Caco-2 (cell line): ENCODE data around the gene LSM10. TPM values are rescaled to one million over a fixed set of nuclear protein-coding genes. Genes with fewer than 3 reads are reported as not detected.

ENCODE experiments used
- BruUV-seq: library from RNA; stranded (reverse); fragments of 400-500 nt; replicated peaks from 2 replicates; lab custom pipeline; 2021; lab: Mats Ljungman, UMichigan
- CTCF ChIA-PET: fragments of 300-600 bp; sonication (Branson Sonifier 250); formaldehyde crosslinking; loops from one replicate; lab custom pipeline; 2022; ENCODE audit warnings: antibody characterized with exemption; lab: Charles Lee
- POLR2A ChIA-PET: fragments of 300-600 bp; sonication (Branson Sonifier 250); formaldehyde crosslinking; loops from one replicate; lab custom pipeline; 2022; ENCODE audit warnings: antibody characterized with exemption; lab: Charles Lee
- DNase-seq, 2 experiments: peaks; one replicate each; pipeline versions ENCODE4 v3.0.0 to v3.0.0-alpha.2; 2020 to 2022
- H3K27me3 ChIP-seq: replicated peaks from 2 replicates; pipeline ENCODE4 v1.6.0; 2011; ENCODE audit warnings: low read length; ENCODE audit not compliant: control insufficient read depth, insufficient read depth
- H3K36me3 ChIP-seq: 2 replicates; pipeline ENCODE4 v1.5.1; 2011; ENCODE audit warnings: low read length; ENCODE audit not compliant: control insufficient read depth, insufficient read depth
- H3K4me1 ChIP-seq: fragments of 250-450 bp; sonication (Bioruptor Pico); 2 replicates; pipeline ENCODE4 v1.5.1; 2020; ENCODE audit warnings: mild to moderate bottlenecking
- H3K4me3 ChIP-seq: 2 replicates; pipeline ENCODE4 v1.5.1; 2011; ENCODE audit warnings: low read depth, mild to moderate bottlenecking, control low read depth, low read length
- H3K9me3 ChIP-seq: fragments of 250-450 bp; sonication (Bioruptor Pico); 2 replicates; pipeline ENCODE4 v1.5.1; 2020; ENCODE audit warnings: mild to moderate bottlenecking, moderate library complexity
- H3K27ac Mint-ChIP-seq: one replicate; pipeline ENCODE4 v1.8.0; 2022; ENCODE audit warnings: mixed read lengths; ENCODE audit not compliant: unreplicated experiment
- H3K27me3 Mint-ChIP-seq: one replicate; pipeline ENCODE4 v1.8.0; 2022; ENCODE audit warnings: mixed read lengths; ENCODE audit not compliant: insufficient read depth, unreplicated experiment
- H3K36me3 Mint-ChIP-seq: one replicate; pipeline ENCODE4 v1.8.0; 2022; ENCODE audit warnings: mild to moderate bottlenecking, mixed read lengths; ENCODE audit not compliant: insufficient read depth, unreplicated experiment
- H3K4me1 Mint-ChIP-seq: one replicate; pipeline ENCODE4 v1.8.0; 2022; ENCODE audit warnings: low read depth, mixed read lengths; ENCODE audit not compliant: unreplicated experiment
- H3K4me3 Mint-ChIP-seq: one replicate; pipeline ENCODE4 v1.8.0; 2022; ENCODE audit warnings: mild to moderate bottlenecking, moderate library complexity, mixed read lengths; ENCODE audit not compliant: unreplicated experiment
- H3K9me3 Mint-ChIP-seq: one replicate; pipeline ENCODE4 v1.8.0; 2022; ENCODE audit warnings: mixed read lengths; ENCODE audit not compliant: unreplicated experiment
- CTCF ChIP-seq, 2 experiments: fragments of 200-600 bp in 1 of 2; IDR thresholded peaks; 1 replicate in 1 of 2; 2 replicates in 1 of 2; pipeline versions ENCODE4 v1.5.1 to v1.8.0; 2011 to 2022; ENCODE audit warnings: antibody characterized with exemption in 1 of 2, control low read depth in 1 of 2, inconsistent platforms in 1 of 2, low read depth in 1 of 2, low read length in 1 of 2, mild to moderate bottlenecking in 1 of 2, moderate library complexity in 1 of 2; ENCODE audit not compliant: insufficient read depth in 1 of 2, severe bottlenecking in 1 of 2, unreplicated experiment in 1 of 2
- intact Hi-C: fragments of 100-400 bp; cut with micrococcal nuclease; formaldehyde crosslinking; loops from one replicate; pipeline ENCODE4 v1.10.0; 2022; ENCODE audit not compliant: unreplicated experiment
- total RNA-seq: library from RNA; stranded (reverse); gene quantifications from 2 replicates; pipeline ENCODE4 v1.2.3, GENCODE V29; 2022

LSM10 gene
- total RNA-seq, 1 experiment from 2014 or later = 20.7 TPM

GRCh38 chr1:36425791-36426190, 28.1 kb upstream of the LSM10 start:
- Histone ChIP-seq H3K4me3 (no peak overlapping the region), H3K36me3 (no peaks in the 10 kb centered on the region), H3K4me1 (no peaks in the 10 kb centered on the region), H3K27me3 (no peaks in the 10 kb centered on the region), H3K9me3 (no peaks in the 10 kb centered on the region)
- no peaks in the 10 kb centered on the region for H3K4me1 Mint-ChIP-seq
- no peak overlapping the region for H3K27ac Mint-ChIP-seq
- no peaks in the 10 kb centered on the region for H3K9me3 Mint-ChIP-seq
- H3K36me3 Mint-ChIP-seq = no peaks in the 10 kb centered on the region
- intact Hi-C loops = no loop called here
- ChIA-PET CTCF (no interaction called here), POLR2A (no interaction called here)
- TF ChIP-seq CTCF (IDR thresholded peaks at IDR 0.05; ENCODE audit: insufficient read depth in 1 of 2, low read depth in 1 of 2, low read length in 1 of 2, severe bottlenecking in 1 of 2, unreplicated experiment in 1 of 2) = no peak
- DNase-seq = no peak
- BruUV-seq = no TSS peak
- no peak overlapping the region for H3K4me3 Mint-ChIP-seq
- H3K27me3 Mint-ChIP-seq = no peaks in the 10 kb centered on the region

GRCh38 chr1:36421649-36422048, 23.9 kb upstream of the LSM10 start:
- H3K27ac Mint-ChIP-seq = no peak overlapping the region
- TF ChIP-seq CTCF (IDR thresholded peaks at IDR 0.05; ENCODE audit: insufficient read depth in 1 of 2, low read depth in 1 of 2, low read length in 1 of 2, severe bottlenecking in 1 of 2, unreplicated experiment in 1 of 2) = no peak
- no peak for DNase-seq
- CTCF ChIA-PET = no interaction called here
- H3K4me1 Mint-ChIP-seq = no peaks in the 10 kb centered on the region
- no peaks in the 10 kb centered on the region for H3K36me3 ChIP-seq
- no peaks in the 10 kb centered on the region for H3K36me3 Mint-ChIP-seq
- POLR2A ChIA-PET = no interaction called here
- no peaks in the 10 kb centered on the region for H3K9me3 Mint-ChIP-seq
- no peak overlapping the region for H3K4me3 ChIP-seq
- no TSS peak for BruUV-seq
- no peak overlapping the region for H3K4me3 Mint-ChIP-seq
- no peaks in the 10 kb centered on the region for H3K4me1 ChIP-seq
- intact Hi-C loops = loop anchor here (1.0 to 5.0 kb wide), 3 partner anchors 34 to 323 kb away; partner anchors contain the start of genes SH3D21 and STK40
- no peaks in the 10 kb centered on the region for H3K27me3 ChIP-seq
- no peaks in the 10 kb centered on the region for H3K27me3 Mint-ChIP-seq
- no peaks in the 10 kb centered on the region for H3K9me3 ChIP-seq

- TF ChIP-seq CTCF (IDR thresholded peaks at IDR 0.05; ENCODE audit: insufficient read depth in 1 of 2, low read depth in 1 of 2, low read length in 1 of 2, severe bottlenecking in 1 of 2, unreplicated experiment in 1 of 2) = peak; percentile 78 to 86
- Mint-ChIP-seq H3K9me3 (no peaks in the 10 kb centered on the region), H3K27ac (peak overlapping the region; percentile 56), H3K27me3 (no peaks in the 10 kb centered on the region), H3K4me3 (no peak overlapping the region), H3K4me1 (no peaks in the 10 kb centered on the region), H3K36me3 (no peaks in the 10 kb centered on the region)
- no peaks in the 10 kb centered on the region for H3K9me3 ChIP-seq
- H3K4me1 ChIP-seq = no peaks in the 10 kb centered on the region
- ChIA-PET POLR2A (no interaction called here), CTCF (no interaction called here)
- H3K36me3 ChIP-seq = no peaks in the 10 kb centered on the region
- peak; percentile 78 to 87 for DNase-seq
- H3K4me3 ChIP-seq = no peak overlapping the region
- no TSS peak for BruUV-seq
- intact Hi-C loops = loop anchor here (1.0 to 5.0 kb wide), 5 partner anchors 24 to 322 kb away; partner anchors contain the start of genes LSM10, SH3D21 and STK40
- no peaks in the 10 kb centered on the region for H3K27me3 ChIP-seq
Observed at GRCh38 chr1:36420836-36421317, 23.2 kb upstream of the LSM10 start.
